ENCODE results near the gene MCTP1. TPM values are rescaled to one million over a fixed set of nuclear protein-coding genes. Genes with fewer than 3 reads are reported as not detected.
A peak's percentile ranks its signal among the peaks of the same experiment; 100 is the strongest.
"Not testable (repeated sequence)": the region's sequence is repeated elsewhere in the genome, so short reads cannot be mapped to it uniquely, and the experiment has no call there.

The MCTP1 gene
- total RNA-seq, 2 donors from 2014 or later: 0.28 to 1.2 TPM

- no peak for DNase-seq
- Mint-ChIP-seq H3K4me1 (ENCODE audit: low read depth) (no peaks in the 10 kb centered on the region), H3K27me3 (ENCODE audit: low read depth) (no peaks in the 10 kb centered on the region), H3K9me3 (no peaks in the 10 kb centered on the region), H3K27ac (no peak overlapping the region), H3K36me3 (ENCODE audit: insufficient read depth in 2 of 2) (no peaks in the 10 kb centered on the region), H3K4me3 (no peak overlapping the region)
- ATAC-seq (replicated peaks in 1 of 2): no peak
Observed at GRCh38 chr5:94863951-94864350, 420.9 kb downstream of the MCTP1 start.

GRCh38 chr5:94857111-94857510 is 427.8 kb downstream of the MCTP1 start:
- no peak overlapping the region for H3K27ac Mint-ChIP-seq
- H3K4me1 Mint-ChIP-seq (ENCODE audit: low read depth): no peaks in the 10 kb centered on the region
- H3K4me3 Mint-ChIP-seq: no peak overlapping the region
- no peaks in the 10 kb centered on the region for H3K9me3 Mint-ChIP-seq
- H3K27me3 Mint-ChIP-seq (ENCODE audit: low read depth): no peaks in the 10 kb centered on the region
- no peak for ATAC-seq (replicated peaks in 1 of 2)
- DNase-seq: no peak
- H3K36me3 Mint-ChIP-seq (ENCODE audit: insufficient read depth in 2 of 2): no peaks in the 10 kb centered on the region

- H3K36me3 Mint-ChIP-seq (ENCODE audit: insufficient read depth in 2 of 2): no peaks in the 10 kb centered on the region
- DNase-seq (no peak), ATAC-seq (replicated peaks in 1 of 2) (no peak)
- H3K27me3 Mint-ChIP-seq (ENCODE audit: low read depth): no peaks in the 10 kb centered on the region
- H3K4me1 Mint-ChIP-seq (ENCODE audit: low read depth): no peaks in the 10 kb centered on the region
- no peak overlapping the region for H3K27ac Mint-ChIP-seq
- no peaks in the 10 kb centered on the region for H3K9me3 Mint-ChIP-seq
- no peak overlapping the region for H3K4me3 Mint-ChIP-seq
Observed at GRCh38 chr5:94856257-94856800, 428.6 kb downstream of the MCTP1 start.

- H3K9me3 Mint-ChIP-seq: no peaks in the 10 kb centered on the region
- DNase-seq: no peak
- H3K4me3 Mint-ChIP-seq: no peak overlapping the region
- H3K36me3 Mint-ChIP-seq (ENCODE audit: insufficient read depth in 2 of 2): no peaks in the 10 kb centered on the region
- no peaks in the 10 kb centered on the region for H3K27me3 Mint-ChIP-seq (ENCODE audit: low read depth)
- no peak overlapping the region for H3K27ac Mint-ChIP-seq
- no peak for ATAC-seq (replicated peaks in 1 of 2)
- H3K4me1 Mint-ChIP-seq (ENCODE audit: low read depth): no peaks in the 10 kb centered on the region
Observed at GRCh38 chr5:94855543-94855942, 429.4 kb downstream of the MCTP1 start.

- Mint-ChIP-seq H3K27me3 (ENCODE audit: low read depth) (no peaks in the 10 kb centered on the region), H3K4me3 (no peak overlapping the region), H3K36me3 (ENCODE audit: insufficient read depth in 2 of 2) (no peaks in the 10 kb centered on the region), H3K4me1 (ENCODE audit: low read depth) (no peaks in the 10 kb centered on the region), H3K9me3 (no peaks in the 10 kb centered on the region), H3K27ac (no peak overlapping the region)
- DNase-seq: no peak
- ATAC-seq (replicated peaks in 1 of 2): no peak
Observed at GRCh38 chr5:94853120-94853519, 431.8 kb downstream of the MCTP1 start.

GRCh38 chr5:94850960-94851359 is 433.9 kb downstream of the MCTP1 start:
- Mint-ChIP-seq H3K4me3 (no peak overlapping the region), H3K36me3 (ENCODE audit: insufficient read depth in 2 of 2) (no peaks in the 10 kb centered on the region), H3K4me1 (ENCODE audit: low read depth) (peaks cover 6% of the 10 kb centered on the region)

GRCh38 chr5:94849821-94850736 is 434.8 kb downstream of the MCTP1 start:
- no peaks in the 10 kb centered on the region for H3K27me3 Mint-ChIP-seq (ENCODE audit: low read depth)
- H3K4me1 Mint-ChIP-seq (ENCODE audit: low read depth): peaks cover 6% of the 10 kb centered on the region
- DNase-seq: peak; percentile 25 to 44
- no peaks in the 10 kb centered on the region for H3K36me3 Mint-ChIP-seq (ENCODE audit: insufficient read depth in 2 of 2)
- no peak overlapping the region for H3K4me3 Mint-ChIP-seq
- ATAC-seq (replicated peaks in 1 of 2): peak; percentile 93 to 94
- no peak overlapping the region for H3K27ac Mint-ChIP-seq
- no peaks in the 10 kb centered on the region for H3K9me3 Mint-ChIP-seq

More at GRCh38 chr5:94850960-94851359, 433.9 kb downstream of the MCTP1 start:
- no peaks in the 10 kb centered on the region for H3K27me3 Mint-ChIP-seq (ENCODE audit: low read depth)
- no peaks in the 10 kb centered on the region for H3K9me3 Mint-ChIP-seq
- ATAC-seq (replicated peaks in 1 of 2) (no peak), DNase-seq (no peak)
- H3K27ac Mint-ChIP-seq: no peak overlapping the region

- Mint-ChIP-seq H3K27ac (no peak overlapping the region), H3K4me1 (ENCODE audit: low read depth) (peaks cover 6% of the 10 kb centered on the region), H3K4me3 (no peak overlapping the region), H3K36me3 (ENCODE audit: insufficient read depth in 2 of 2) (no peaks in the 10 kb centered on the region), H3K27me3 (ENCODE audit: low read depth) (no peaks in the 10 kb centered on the region), H3K9me3 (no peaks in the 10 kb centered on the region)
- DNase-seq (no peak), ATAC-seq (replicated peaks in 1 of 2) (no peak)
Observed at GRCh38 chr5:94849324-94849723, 435.6 kb downstream of the MCTP1 start.

GRCh38 chr5:94847726-94848125 is 437.2 kb downstream of the MCTP1 start:
- no peak for ATAC-seq (replicated peaks in 1 of 2)
- Mint-ChIP-seq H3K36me3 (ENCODE audit: insufficient read depth in 2 of 2) (no peaks in the 10 kb centered on the region), H3K27ac (no peak overlapping the region), H3K4me3 (no peak overlapping the region), H3K4me1 (ENCODE audit: low read depth) (peaks cover 6% of the 10 kb centered on the region), H3K9me3 (no peaks in the 10 kb centered on the region), H3K27me3 (ENCODE audit: low read depth) (no peaks in the 10 kb centered on the region)
- DNase-seq: no peak

GRCh38 chr5:94847019-94847418 is 437.9 kb downstream of the MCTP1 start:
- H3K27me3 Mint-ChIP-seq (ENCODE audit: low read depth): no peaks in the 10 kb centered on the region
- H3K36me3 Mint-ChIP-seq (ENCODE audit: insufficient read depth in 2 of 2): no peaks in the 10 kb centered on the region
- H3K27ac Mint-ChIP-seq: no peak overlapping the region
- no peaks in the 10 kb centered on the region for H3K9me3 Mint-ChIP-seq
- no peak for DNase-seq
- peak; percentile 35 to 43 for ATAC-seq (replicated peaks in 1 of 2)
- H3K4me3 Mint-ChIP-seq: no peak overlapping the region
- H3K4me1 Mint-ChIP-seq (ENCODE audit: low read depth): peaks cover 6% of the 10 kb centered on the region

- not testable (repeated sequence) for H3K27me3 Mint-ChIP-seq (ENCODE audit: low read depth); H3K36me3 Mint-ChIP-seq (ENCODE audit: insufficient read depth in 2 of 2); ATAC-seq (replicated peaks in 1 of 2); H3K27ac Mint-ChIP-seq; DNase-seq; H3K4me1 Mint-ChIP-seq (ENCODE audit: low read depth); H3K4me3 Mint-ChIP-seq; H3K9me3 Mint-ChIP-seq
Observed at GRCh38 chr5:94845696-94846095, 439.2 kb downstream of the MCTP1 start.

GRCh38 chr5:94841598-94842322 is 443.1 kb downstream of the MCTP1 start:
- H3K4me1 Mint-ChIP-seq (ENCODE audit: low read depth): peaks cover 9% of the 10 kb centered on the region
- H3K27me3 Mint-ChIP-seq (ENCODE audit: low read depth): peaks cover 15% of the 10 kb centered on the region
- H3K4me3 Mint-ChIP-seq: no peak overlapping the region
- ATAC-seq (replicated peaks in 1 of 2) (no peak), DNase-seq (no peak)
- H3K36me3 Mint-ChIP-seq (ENCODE audit: insufficient read depth in 2 of 2): no peaks in the 10 kb centered on the region
- no peak overlapping the region for H3K27ac Mint-ChIP-seq
- no peaks in the 10 kb centered on the region for H3K9me3 Mint-ChIP-seq

GRCh38 chr5:94833851-94834250 is 451.0 kb downstream of the MCTP1 start:
- no peaks in the 10 kb centered on the region for H3K36me3 Mint-ChIP-seq (ENCODE audit: insufficient read depth in 2 of 2)

More at GRCh38 chr5:94833851-94834250, 451.0 kb downstream of the MCTP1 start:
- H3K27me3 Mint-ChIP-seq (ENCODE audit: low read depth): peaks cover 9% of the 10 kb centered on the region
- ATAC-seq (replicated peaks in 1 of 2): no peak
- H3K9me3 Mint-ChIP-seq: no peaks in the 10 kb centered on the region
- no peak overlapping the region for H3K27ac Mint-ChIP-seq
- peaks cover 16% of the 10 kb centered on the region for H3K4me1 Mint-ChIP-seq (ENCODE audit: low read depth)
- no peak overlapping the region for H3K4me3 Mint-ChIP-seq
- DNase-seq: no peak

All from activated T-cell treated with anti-CD3 and anti-CD28 coated beads, Interleukin-2, amount 50 U/mL, for 72 hours (primary cell).